Muscle of back (tissue), 11 donors: ENCODE results near the gene PLD2. TPM values are rescaled to one million over a fixed set of nuclear protein-coding genes. Genes with fewer than 3 reads are reported as not detected.
"Not testable (repeated sequence)": the region's sequence is repeated elsewhere in the genome, so short reads cannot be mapped to it uniquely, and the experiment has no call there.

Experiments
- DNase-seq, 3 donors: peaks; one replicate each; pipeline versions ENCODE4 v3.0.0 to v3.0.0-alpha.2; 2013
- polyA plus RNA-seq, 10 donors: library from polyadenylated mRNA; unstranded; fragments of 120-200 nt; gene quantifications; one replicate each; pipeline ENCODE4 v1.2.1, GENCODE V29; 2013; ENCODE audit not compliant: insufficient read length in 10 of 10

The PLD2 gene
- polyA plus RNA-seq, 10 donors = 15.4 to 35.0 (median 24.6) TPM

DNA sequence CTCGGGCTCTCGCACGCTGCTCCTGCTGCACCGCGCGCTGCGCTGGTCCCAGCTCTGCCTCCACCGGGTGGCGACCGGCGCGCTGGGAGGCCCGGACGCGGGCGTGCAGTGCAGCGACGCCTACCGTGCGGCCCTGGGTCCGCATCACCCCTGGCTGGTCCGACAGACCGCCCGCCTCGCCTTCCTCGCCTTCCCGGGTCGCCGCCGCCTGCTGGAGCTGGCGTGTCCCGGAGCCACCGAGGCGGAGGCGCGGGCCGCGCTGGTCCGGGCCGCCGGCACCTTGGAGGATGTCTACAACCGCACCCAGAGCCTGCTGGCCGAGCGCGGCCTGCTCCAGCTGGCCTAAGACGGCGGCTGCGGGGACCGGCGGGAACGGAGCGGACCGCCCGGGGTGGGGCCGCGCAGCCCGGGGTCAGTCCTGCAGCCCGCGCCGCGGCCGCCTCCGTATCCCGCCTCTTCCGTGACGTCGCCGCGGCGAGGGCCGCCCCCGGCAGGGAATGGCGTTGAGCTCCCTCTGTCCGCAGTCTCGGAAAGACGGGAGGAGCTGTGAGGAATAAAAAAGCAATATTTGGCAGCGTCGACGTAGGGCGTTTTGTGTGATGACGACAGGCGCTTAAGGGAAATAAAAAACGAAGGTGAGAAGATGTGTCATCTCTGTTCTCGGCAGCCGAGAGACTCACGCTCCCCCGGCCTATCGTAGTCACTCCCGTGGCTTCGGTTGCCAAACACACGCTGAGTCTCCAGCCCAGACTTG is 16.8 kb upstream of the PLD2 start:
- DNase-seq = peak; percentile 87 to 97 (median 93)

DNA sequence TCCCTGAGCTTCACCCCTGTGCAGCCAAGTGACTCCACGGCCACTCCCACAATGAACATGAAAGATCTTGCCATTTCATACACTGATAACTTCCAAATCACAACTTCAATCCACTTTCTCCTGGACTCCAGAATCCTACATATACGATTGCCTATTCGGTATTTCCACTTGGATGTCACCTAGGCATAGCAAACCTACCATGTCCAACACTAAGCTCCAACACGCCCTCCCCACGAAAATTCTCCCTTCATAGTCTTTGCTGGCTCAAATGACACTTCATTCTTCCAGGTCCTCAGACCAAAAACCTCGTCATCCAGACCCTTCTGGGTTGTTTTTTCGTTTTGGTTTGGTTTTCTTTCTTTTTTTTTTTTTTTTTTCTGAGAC is 16.3 kb upstream of the PLD2 start:
- DNase-seq = no peak

DNA sequence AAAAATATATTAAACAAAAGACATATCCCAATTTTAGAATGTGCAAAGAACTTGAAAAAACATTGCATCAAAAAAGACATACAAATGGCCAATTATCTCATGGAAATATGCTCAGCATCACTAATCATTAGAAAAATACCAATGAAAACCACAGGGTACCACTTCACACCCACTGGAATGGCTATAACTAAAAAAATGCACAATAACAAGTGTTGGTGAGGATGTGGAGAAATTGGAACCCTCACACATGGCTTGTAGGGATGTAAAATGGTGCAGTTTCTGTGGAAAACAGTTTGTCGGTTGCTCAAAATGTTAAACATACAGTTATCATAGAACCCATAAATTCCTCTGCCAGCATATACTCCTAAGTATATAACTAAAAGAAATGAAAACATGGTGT is 11.8 kb upstream of the PLD2 start:
- no peak for DNase-seq

DNA sequence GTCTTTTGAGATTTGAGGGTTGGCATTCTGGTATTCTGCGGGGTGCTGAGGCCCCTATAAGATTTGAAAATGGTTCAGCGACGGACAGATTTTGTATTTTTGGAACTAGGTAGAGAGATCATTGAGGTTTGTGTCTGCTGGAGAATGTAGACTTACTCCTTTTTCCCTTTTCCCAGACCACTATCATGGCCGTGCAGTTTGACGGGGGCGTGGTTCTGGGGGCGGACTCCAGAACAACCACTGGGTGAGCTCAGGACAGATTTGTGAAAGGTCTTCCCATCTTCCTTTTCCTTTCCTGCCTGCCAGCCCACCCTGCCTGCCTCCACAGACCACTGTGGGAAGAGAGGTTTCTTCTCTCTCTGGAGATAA is 10.4 kb upstream of the PLD2 start:
- DNase-seq = peak in 1 of 3 donors; percentile 54

DNA sequence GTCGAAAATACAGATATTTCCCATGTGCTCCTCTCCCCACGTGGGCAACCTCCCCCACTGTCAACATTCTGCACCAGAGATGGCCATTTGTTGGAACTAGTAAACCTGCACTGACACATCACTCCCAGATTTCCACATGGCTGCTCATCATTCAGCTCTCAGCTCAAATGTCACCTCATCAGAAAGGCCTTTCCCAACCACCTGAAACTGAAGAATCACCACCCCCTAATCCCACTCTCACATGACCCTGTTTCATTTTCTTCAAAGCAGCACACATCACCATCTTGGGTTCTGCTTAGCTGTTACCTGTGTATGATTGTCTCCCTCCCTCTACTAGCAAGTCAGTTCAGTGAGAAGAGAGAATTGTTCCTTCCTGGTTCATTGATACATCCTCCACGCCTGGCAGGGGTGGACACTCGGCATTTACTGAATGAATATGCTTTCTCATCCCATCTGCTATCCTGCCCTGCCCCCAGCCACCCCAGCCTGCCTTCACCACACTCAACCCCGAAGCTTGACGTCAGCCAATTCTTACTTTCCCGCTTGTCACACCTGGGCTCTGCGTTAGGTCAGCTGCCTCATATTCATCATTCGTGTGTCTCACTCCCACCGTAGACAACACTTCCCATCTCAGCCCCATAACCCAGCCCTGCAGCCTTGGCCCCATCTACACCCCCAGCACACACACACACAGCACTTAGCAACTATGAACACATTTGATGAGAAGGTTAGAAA is 6.3 kb upstream of the PLD2 start:
- DNase-seq = no peak

DNA sequence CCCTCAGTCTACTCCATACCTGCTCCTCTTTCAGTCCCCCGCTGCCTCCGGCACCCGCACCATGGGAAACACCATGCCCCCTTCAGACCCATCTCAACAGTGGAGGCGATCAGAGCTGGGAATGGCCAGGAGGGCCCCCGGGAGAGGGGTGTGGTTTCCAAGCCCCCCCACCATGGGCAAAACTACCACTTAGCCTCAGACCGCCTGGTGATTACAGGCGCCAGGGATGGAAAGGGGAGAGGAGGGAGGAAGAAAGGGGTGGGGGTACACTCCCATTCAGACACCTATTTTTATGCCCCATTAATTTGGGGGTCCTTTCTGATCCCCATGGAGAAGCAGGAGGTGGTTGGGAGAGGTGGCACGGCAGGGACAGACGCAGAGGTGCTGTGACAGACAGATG is 4.7 kb upstream of the PLD2 start, which contains the start of gene C17orf114:
C17orf114 (minus strand) TSS at position 101 of the 400 bp plus-strand sequence.
- no peak for DNase-seq

DNA sequence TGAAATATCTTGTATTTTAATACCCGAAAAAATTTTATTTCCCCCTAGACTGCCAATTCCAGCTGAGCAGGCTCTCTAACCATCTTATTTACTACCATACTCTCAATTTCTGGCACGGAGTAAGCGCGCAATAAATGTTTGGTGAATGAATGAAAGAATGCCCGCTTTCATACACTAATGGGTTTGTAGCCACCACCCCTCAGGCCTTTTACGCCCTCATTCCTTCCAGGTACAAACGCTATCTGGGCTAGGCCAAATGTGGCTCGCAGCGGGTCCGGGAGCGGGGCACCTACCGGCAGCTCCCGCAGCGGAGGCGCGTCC is 536 bp upstream of the PLD2 start:
- DNase-seq = peak in 1 of 3 donors; percentile 39

DNA sequence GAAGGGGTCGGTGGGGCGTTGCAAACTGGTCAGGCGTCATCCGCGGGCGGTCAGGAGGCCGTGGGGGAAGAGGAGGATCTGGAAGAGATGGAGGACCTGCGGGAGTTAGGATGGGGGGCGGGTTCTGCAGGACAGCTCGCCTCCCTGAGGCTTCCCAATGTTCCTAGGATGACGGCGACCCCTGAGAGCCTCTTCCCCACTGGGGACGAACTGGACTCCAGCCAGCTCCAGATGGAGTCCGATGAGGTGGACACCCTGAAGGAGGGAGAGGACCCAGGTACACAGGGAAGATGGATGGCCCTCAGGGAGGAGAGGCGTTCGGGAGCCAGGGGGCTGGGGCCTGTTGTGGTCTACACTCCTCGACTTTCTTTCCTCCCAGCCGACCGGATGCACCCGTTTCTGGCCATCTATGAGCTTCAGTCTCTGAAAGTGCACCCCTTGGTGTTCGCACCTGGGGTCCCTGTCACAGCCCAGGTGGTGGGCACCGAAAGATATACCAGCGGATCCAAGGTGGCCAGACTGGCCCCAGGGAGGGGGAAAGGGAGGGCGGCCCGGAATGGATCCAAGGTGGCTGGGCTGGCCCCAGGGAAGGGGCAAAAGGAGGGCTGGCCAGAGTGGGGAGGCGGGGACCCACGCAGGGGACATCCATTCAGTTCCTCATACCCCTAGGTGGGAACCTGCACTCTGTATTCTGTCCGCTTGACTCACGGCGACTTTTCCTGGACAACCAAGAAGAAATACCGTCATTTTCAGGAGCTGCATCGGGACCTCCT is 839 bp downstream of the PLD2 start:
- DNase-seq = peak in 1 of 3 donors; percentile 44

DNA sequence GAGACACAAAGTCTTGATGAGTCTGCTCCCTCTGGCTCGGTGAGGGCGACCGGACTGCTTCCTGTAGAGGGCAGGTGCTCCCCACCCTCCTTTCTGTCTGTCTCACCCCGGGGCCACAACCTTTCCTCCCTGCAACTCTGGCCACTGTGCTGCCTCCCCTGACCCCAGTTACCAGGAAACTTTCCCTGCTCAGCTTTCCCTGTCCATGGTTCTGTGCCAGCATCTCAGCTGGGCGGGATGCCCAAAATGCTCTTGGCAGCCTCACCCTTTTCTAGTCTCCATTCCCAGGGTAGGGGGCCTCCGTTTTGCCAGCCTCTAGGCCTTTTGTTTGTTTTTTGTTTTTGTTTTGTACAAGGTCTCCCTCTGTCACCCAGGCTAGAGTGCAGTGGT is 1.4 kb downstream of the PLD2 start:
- DNase-seq = peak in 2 of 3 donors; percentile 35 to 57

DNA sequence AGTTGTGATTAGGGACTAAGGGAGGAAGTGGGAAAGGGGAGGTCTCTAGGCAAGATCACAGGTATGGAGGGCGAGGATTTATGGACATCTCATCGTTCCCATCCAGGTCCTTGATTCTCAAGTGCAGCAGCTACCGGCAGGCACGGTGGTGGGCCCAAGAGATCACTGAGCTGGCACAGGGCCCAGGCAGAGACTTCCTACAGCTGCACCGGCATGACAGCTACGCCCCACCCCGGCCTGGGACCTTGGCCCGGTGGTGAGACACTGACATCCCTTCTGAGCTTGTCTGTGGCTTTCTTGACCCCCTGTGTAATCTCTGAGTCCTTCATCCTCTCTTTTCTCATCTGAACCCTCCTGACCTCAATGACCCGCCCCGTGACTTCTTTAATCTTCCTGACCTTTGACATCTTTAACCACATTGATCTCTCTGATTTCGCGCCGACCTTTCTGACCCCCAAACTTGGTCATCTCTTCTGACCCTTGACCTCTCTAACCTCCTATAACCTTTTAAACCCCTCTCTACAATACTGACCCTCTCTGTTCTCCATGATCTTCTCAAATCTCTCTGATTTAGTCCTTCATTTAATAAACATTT is 3.8 kb downstream of the PLD2 start:
- peak in 1 of 3 donors; percentile 29 for DNase-seq

DNA sequence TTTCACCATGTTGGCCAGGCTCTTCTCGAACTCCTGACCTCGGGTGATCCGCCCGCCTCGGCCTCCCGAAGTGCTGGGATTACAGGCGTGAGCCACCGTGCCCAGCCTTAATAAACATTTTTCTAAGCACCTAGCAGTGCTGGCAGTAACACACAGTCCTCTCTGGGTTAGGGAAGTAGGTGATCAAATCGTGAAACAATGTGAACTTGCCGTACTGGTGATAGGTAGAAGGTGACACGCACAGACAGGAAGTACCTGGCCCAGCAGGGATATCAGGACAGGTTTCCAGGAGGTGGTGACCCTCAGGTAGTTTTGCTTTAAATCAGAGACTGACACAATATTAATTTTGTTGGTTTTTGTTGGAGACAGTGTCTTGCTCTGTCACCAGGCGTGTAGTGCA is 4.5 kb downstream of the PLD2 start:
- no peak for DNase-seq

DNA sequence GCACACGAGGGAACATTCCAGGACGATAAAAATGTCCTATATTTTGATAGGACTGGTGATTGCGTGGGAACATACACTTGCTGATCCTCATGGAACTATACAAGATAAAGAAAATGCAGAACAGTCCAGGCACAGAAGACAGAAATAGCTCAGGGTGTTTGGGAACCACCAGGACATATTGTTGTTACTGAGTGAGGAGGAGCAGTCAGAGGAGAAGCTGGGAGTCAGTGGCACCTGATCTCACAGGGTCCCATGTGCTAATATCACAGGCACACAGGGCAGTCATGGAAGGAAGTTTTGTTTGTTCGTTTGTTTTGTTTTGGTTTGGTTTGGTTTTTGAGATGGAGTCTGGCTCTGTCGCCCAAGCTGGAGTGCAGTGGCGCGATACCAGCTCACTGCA is 5.7 kb downstream of the PLD2 start:
- no peak for DNase-seq

DNA sequence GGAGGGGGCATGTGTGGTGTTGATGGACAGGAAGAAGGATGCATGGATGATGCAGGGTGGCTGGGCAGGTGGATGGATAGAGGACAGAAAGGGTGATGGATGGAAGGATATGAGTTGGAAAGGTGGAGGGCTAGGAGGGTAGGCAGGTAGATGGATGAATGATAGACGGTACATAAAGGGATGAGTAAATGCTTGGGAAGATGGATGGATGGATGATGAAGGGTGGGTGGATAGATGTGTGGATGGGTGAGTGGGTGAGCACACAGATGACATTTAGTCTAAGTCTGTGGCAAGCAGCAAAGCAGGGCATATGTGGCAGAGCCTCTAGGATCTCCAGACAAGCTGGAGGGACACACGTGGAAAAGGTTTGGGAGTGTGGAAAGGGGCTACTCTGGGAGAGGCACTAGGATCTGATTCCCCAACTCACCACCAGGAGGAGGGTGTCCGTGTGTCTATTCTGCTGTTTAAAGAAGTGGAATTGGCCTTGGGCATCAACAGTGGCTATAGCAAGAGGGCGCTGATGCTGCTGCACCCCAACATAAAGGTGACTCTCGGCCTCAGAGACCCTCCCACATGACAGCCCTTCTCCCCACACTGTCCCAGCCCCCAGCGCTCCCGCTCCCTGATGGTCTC is 8.2 kb downstream of the PLD2 start:
- no peak for DNase-seq

DNA sequence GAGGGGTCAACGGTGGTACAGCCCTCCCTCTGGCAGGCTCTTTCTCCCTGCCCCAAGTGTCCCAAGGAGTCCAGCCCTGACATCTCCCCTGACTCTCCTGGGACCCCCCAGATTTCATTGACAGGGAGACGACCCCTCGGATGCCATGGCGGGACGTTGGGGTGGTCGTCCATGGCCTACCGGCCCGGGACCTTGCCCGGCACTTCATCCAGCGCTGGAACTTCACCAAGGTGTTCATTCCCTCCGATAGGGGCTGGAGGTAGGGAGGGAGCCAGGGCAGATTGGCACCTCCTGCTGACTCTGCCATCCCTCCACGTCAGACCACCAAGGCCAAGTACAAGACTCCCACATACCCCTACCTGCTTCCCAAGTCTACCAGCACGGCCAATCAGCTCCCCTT is 9.9 kb downstream of the PLD2 start:
- no peak for DNase-seq

DNA sequence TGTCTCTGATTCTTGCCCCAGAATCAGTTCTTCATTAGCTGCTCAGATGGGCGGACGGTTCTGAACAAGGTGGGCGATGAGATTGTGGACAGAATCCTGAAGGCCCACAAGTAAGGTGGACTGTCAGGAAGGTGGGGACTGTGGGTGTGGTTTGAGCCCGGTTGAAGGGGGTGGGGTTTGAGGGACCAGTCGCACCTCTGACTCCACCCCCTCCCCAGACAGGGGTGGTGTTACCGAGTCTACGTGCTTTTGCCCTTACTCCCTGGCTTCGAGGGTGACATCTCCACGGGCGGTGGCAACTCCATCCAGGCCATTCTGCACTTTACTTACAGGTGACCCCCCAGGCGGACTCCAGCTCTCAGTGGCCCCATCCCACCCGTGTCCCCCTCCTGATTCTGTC is 11.3 kb downstream of the PLD2 start:
- DNase-seq = no peak

DNA sequence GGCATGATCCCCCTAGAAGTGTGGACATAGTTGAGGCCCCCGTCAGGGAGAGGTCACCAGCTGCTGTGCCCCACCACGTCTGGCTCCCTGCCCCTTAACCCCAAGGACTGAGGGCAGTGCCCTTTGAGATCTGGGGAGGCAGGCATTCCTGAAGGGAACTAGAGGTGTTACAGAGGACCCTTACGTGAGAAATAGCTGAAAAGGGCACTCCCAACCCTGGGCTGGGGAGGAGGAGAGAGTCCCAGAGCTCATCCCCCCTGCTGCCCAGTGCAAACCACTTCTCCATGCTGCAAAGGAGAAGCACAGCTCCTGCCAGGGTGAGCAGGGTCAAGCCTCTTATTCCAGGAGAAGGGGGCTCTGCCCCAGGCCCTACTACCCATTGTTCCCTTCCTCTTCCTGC is 15.9 kb downstream of the PLD2 start:
- no peak for DNase-seq

DNA sequence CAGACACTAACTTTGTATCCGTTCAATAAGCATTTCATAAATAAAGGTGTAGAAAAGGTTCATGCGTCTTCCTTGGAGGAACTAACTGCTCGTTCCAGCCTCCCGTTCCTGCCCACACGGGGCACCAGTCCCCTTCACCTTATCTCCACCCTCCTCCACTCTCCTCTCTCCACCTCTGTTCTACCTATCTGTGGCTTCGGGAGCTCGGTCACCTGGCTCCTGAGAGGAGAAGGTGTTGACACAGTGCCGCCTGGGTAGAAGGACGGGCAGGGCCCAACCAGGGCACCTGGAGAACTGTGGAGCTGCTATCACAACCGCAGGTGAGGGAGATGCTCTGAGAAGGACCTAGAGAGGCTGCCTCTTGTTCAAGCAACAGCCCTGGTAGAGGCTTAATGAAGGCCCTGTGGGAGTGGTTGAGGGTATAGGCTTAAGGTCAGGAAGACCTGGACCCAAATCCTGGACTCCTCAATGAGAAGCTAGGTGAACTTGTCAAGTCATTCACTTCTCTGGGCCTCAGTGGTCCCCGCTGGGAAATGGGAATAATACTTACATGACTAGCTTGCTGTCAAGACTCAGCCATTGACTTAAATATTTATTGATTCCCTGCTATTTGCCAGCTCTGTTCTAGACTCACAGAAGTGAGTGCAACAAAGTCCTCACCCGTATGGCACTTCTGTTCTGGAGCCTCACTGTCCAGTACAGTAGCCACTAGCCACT is 16.6 kb downstream of the PLD2 start:
- no peak for DNase-seq

DNA sequence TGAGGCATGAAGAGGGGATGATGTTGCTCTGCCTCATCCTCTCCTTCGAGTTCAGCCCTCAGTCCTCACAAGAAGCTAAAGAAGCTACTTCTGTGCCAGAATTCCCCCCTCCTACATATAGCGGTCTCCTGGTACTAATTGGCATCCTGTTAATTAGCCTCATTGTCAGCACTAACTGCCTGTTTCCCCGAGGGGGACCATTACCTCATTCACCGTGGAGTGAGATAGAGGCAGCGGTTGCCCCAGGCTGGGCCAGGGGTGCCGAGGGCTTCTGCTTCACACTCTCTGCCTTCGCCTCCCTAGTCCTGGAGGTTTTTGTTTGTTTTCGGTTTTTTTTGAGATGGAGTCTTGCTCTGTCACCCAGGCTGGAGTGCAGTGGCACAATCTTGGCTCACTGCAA is 20.4 kb downstream of the PLD2 start:
- no peak for DNase-seq

DNA sequence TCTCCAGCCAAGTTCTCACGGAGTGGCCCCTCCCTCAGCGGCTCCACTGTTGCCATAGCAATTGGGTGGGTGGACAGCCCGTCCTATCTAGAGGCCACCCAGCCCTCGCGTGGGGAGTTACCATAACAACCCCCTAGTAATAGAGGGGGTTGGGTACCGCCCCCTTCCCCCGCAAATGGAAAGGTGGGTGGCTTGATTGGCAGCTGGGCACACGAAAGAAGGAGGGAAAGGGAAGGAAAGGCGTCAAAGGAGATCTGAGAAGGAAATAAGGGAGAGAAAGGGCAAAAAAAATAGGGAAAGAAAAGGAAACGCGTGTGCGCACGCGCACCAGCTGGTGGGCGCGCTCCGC is 25.9 kb downstream of the PLD2 start:
- not testable (repeated sequence) for DNase-seq

DNA sequence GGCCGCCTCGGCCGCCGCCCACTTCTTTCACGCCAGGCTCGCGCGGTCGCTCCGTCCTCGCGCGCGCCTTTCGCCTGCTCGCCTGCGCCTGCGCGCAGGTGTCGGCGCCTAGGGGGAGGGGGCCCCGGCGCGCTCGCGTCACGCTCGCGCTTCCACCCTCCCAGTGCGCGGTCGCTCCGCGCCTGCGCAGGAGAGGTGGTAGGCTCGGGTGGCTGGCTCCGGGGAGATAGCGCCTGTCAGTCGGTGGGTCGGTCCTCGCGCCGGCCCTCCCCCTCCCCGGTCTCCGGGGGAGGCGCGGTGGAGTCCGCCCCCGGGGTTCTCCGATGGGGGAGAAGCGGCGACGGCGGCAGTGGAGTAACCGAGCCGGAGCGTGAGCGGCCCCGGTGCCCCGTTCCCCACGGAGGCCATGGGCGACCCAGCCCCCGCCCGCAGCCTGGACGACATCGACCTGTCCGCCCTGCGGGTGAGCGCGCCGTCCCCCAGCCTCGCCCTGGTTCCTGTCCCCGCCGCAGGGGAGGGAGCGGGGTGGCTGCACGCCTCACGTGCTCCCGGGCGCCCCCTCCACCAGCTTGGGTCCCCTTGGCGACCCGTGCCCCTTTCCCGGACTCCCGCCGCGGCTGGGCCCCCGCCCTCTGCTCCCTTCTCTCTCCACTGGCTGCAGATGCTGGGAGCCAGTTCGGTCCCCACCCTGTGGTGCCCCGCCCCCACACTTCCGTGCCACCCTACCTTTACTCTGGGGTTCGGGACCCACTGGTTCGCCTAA is 26.4 kb downstream of the PLD2 start, which contains the start of gene MINK1:
MINK1 (plus strand) TSS at position 163 of the 763 bp plus-strand sequence; CDS start at position 407, 244 bp downstream.
- peak; percentile 96 to 99 (median 98) for DNase-seq
